ENCODE results near the gene CELF4. TPM values are rescaled to one million over a fixed set of nuclear protein-coding genes. Genes with fewer than 3 reads are reported as not detected.

Gene CELF4
- polyA plus RNA-seq, 4 donors, result 1.9 to 4.9 (median 3.0) TPM

GRCh38 chr18:37428288-37428974 is 137.2 kb downstream of the CELF4 start:
- no peak for DNase-seq (ENCODE audit: low read depth in 4 of 4, low spot score in 2 of 4)

GRCh38 chr18:37426586-37426985 is 139.0 kb downstream of the CELF4 start:
- no peak for DNase-seq (ENCODE audit: low read depth in 4 of 4, low spot score in 2 of 4)

DNA sequence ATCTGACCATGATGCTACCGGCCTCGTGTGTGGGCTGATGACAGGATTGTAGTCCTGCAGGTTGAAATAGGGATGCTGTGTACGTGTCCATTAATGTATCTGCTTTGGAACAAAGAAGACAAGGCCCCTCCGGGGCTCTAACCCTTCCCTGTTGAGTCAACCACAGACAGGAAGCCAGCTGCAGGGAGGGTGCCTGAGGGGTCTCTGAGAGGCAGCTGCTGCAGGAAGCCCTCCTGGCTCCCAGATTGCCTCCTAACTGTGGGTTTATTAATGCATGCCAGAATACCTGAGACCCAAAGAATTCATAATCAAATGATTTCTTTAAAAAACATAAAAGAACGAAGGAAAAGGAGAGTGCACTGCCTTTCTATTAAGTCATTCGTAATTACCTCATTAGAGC is 140.4 kb downstream of the CELF4 start:
- no peak for DNase-seq (ENCODE audit: low read depth in 4 of 4, low spot score in 2 of 4)

- no peak for DNase-seq (ENCODE audit: low read depth in 4 of 4, low spot score in 2 of 4)
Observed at GRCh38 chr18:37424507-37424906, 141.1 kb downstream of the CELF4 start.

GRCh38 chr18:37422596-37422995 is 143.0 kb downstream of the CELF4 start:
- DNase-seq (ENCODE audit: low read depth in 4 of 4, low spot score in 2 of 4), result no peak

DNA sequence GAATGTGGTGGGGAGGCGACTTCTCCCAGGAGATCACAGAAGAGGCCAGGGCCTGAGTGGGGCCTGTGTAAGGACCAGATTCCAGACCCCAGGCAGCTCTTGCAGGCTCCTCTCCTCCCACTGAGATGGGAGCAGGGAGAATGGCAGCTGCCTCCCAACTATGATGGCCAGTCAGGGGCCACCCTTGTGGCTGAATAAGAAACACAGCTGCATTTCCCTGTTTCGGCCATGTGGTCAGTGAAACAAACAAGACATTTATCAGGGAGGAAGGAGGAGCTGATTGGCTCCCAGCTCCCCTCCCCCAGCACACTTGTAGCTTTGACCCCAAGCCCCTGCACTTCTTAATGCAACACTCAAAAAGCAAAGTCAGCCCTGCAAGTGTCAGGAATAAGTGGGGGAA is 143.5 kb downstream of the CELF4 start:
- DNase-seq (ENCODE audit: low read depth in 4 of 4, low spot score in 2 of 4), result no peak

DNA sequence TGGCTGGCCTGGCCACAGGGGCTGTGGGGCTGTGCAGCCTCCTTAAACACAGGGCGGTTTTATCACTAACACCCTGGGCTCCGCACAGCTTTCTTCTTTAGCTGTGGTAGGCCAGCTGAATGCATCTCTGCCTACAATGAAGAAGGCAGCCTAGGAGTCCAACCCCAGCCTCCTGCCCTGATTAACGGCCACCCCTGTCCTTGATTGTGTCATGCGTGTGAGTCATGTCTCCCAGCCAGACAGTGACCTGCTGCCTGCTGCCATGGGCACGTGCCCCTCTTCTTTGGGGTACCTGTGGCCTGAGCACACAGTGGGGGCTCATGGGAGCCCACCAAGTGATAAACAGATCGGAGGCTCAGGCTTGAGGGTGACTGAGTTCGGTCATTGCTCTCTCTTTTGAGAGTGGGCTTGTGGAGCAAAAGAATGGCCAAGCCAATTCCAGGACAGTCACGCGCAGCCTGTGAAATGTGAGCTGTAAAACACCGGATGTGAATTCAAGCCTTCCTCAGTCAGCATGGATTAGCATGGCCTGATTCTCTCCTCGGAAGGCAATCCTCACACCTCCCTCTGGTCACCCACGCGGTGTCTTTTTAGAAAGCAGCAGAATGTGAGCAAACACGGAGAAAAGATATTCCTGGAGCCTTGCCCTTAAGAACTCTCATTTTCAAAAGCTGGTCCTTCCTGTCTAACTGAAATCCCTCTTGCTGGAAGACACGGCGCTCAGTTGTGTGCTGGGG is 144.1 kb downstream of the CELF4 start:
- DNase-seq (ENCODE audit: low read depth in 4 of 4, low spot score in 2 of 4), result no peak

DNA sequence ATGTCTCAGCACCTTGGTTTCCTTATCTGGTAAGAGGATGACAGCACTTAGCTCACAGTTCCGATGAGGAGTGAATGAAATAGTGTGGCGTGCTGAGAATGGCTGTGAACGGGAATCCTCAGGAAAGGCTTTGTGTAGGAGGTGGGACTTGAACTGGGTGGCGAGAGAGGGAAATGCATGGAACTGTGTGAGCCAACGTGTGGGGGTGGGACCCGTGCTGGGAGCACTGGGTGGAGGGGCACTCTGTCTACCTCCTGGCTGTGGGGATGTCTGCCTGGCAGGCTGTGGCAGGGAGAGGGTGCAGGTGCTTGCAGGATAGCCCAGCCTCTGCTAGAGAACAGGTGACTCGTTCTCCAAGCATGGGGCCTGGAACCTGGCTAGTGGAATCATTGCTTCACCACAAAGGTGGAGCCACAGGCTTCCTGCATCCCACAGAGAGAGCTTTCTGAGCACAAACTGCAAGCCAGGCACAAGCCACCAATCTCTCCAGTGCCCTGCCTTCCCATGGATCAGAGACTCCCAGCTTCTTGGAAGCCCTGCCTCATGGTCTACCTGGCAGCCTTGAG is 145.2 kb downstream of the CELF4 start:
- no peak for DNase-seq (ENCODE audit: low read depth in 4 of 4, low spot score in 2 of 4)

DNA sequence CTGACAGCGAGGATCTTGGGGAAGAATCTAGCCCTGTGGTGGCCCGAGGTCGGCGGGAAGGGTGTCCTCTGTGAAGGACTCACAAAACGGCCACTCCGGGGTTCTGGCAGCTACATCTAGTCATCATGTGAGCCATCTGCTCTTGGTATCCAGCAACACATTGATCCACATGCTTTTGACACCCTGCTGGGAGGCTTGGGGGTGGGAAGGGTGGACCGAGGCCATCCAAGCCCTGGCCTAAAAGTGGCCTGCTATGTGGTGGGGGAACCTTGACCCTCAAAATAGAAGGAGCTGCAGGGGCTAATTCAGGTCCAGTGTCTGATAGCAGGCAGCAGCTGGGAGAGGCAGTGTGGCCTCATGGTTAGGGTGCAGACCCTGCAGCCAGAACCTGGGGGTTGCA is 145.7 kb downstream of the CELF4 start:
- no peak for DNase-seq (ENCODE audit: low read depth in 4 of 4, low spot score in 2 of 4)

- no peak for DNase-seq (ENCODE audit: low read depth in 4 of 4, low spot score in 2 of 4)
Observed at GRCh38 chr18:37419315-37419714, 146.3 kb downstream of the CELF4 start.

GRCh38 chr18:37414816-37415215 is 150.8 kb downstream of the CELF4 start:
- no peak for DNase-seq (ENCODE audit: low read depth in 4 of 4, low spot score in 2 of 4)

GRCh38 chr18:37412829-37413228 is 152.8 kb downstream of the CELF4 start:
- DNase-seq (ENCODE audit: low read depth in 4 of 4, low spot score in 2 of 4), result no peak

GRCh38 chr18:37412333-37412732 is 153.3 kb downstream of the CELF4 start:
- DNase-seq (ENCODE audit: low read depth in 4 of 4, low spot score in 2 of 4), result no peak

GRCh38 chr18:37409878-37410277 is 155.7 kb downstream of the CELF4 start:
- DNase-seq (ENCODE audit: low read depth in 4 of 4, low spot score in 2 of 4), result no peak

- DNase-seq (ENCODE audit: low read depth in 4 of 4, low spot score in 2 of 4), result no peak
Observed at GRCh38 chr18:37408676-37409265, 156.8 kb downstream of the CELF4 start.

DNA sequence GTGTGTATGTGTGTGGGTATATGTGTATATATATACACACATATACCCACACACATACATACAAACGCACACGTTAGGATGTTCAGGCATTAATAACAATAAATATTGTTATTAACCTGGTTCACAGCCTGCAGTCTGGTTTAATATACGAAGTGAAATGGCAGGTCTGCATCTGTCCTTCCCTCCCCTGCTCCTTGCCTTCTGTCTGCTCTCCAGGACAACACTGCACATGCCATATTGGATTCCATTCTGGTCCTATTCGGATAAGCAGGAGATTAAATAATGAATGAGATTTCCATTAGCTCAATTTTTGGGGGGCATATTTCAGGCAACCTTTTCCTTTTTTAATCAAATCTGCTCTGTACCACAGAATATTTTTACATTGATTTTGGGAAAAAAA is 158.0 kb downstream of the CELF4 start:
- DNase-seq (ENCODE audit: low read depth in 4 of 4, low spot score in 2 of 4), result no peak

GRCh38 chr18:37405772-37406171 is 159.8 kb downstream of the CELF4 start:
- no peak for DNase-seq (ENCODE audit: low read depth in 4 of 4, low spot score in 2 of 4)

DNA sequence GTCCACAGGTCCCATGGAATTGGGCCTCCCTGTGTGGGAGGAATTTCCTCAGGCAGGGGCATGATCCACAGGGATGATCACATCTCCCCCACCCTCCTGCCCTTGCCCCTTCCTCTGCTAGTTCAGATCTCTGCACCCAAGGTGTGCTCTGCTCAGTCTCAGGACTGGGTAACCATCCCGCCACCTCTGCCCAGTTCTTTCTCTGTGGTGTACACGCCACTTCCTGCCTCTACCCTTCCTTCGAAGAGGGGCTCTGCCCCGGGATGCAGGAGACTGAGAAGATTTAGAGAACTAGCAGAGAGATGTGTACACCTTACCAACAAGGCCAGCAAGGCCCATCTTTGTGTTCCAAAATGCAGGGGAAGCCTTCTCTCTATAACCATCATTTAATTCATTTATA is 160.4 kb downstream of the CELF4 start:
- no peak for DNase-seq (ENCODE audit: low read depth in 4 of 4, low spot score in 2 of 4)

GRCh38 chr18:37403788-37404187 is 161.8 kb downstream of the CELF4 start:
- DNase-seq (ENCODE audit: low read depth in 4 of 4, low spot score in 2 of 4), result no peak

- peak in 2 of 4 donors; percentile 45 for DNase-seq (ENCODE audit: low read depth in 4 of 4, low spot score in 2 of 4)
Observed at GRCh38 chr18:37403100-37403781, 162.4 kb downstream of the CELF4 start.

DNA sequence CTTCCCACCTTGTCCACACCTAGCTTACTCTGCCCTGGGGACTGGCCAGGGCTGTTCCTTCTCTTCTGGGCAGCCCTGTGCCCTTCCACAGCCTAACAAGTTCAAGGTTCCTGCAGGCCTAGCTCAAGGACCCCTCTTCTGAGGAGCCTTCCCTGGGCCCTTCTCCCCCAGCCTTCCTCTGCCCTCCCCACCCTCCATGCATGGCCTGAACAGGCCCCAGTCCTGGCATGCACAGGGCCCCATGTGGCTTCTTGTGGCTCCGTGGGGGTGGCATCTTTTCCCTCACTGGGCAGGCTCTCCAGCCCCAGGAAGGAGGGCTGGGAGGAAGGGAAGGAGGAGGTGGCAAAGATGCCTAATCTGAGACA is 162.9 kb downstream of the CELF4 start:
- DNase-seq (ENCODE audit: low read depth in 4 of 4, low spot score in 2 of 4), result no peak
